VCaP (cell line): ENCODE measurements around the gene NALCN.
A peak's percentile ranks its signal among the peaks of the same experiment; 100 is the strongest.

Experiments
- H3K27ac ChIP-seq: fragments of 450-650 bp; 2 replicates; pipeline ENCODE4 v1.5.1; 2017
- CTCF ChIP-seq: fragments of 450-650 bp; conservative IDR thresholded peaks from 2 replicates; pipeline ENCODE4 v1.5.1; 2017; ENCODE audit warnings: mild to moderate bottlenecking, moderate library complexity

Gene NALCN

GRCh38 chr13:101205408-101205807 is 210.9 kb downstream of the NALCN start:
- H3K27ac ChIP-seq: no peak overlapping the region
- no peak for TF ChIP-seq CTCF

GRCh38 chr13:101204270-101205020 is 211.9 kb downstream of the NALCN start:
- TF ChIP-seq CTCF: no peak
- H3K27ac ChIP-seq: no peak overlapping the region

- H3K27ac ChIP-seq: no peak overlapping the region
- TF ChIP-seq CTCF: peak; percentile 32
These were observed 213.7 kb downstream of the NALCN start for GRCh38 chr13:101202590-101202989.

- H3K27ac ChIP-seq: no peak overlapping the region
- TF ChIP-seq CTCF: no peak
These were observed 225.3 kb downstream of the NALCN start for GRCh38 chr13:101190976-101191375.

- TF ChIP-seq CTCF: no peak
- H3K27ac ChIP-seq: no peak overlapping the region
These were observed 226.0 kb downstream of the NALCN start for GRCh38 chr13:101190337-101190736.

- no peak for TF ChIP-seq CTCF
- no peak overlapping the region for H3K27ac ChIP-seq
These were observed 230.7 kb downstream of the NALCN start for GRCh38 chr13:101185606-101186005.

GRCh38 chr13:101181076-101181685 is 235.1 kb downstream of the NALCN start:
- H3K27ac ChIP-seq: no peak overlapping the region
- TF ChIP-seq CTCF: no peak
